Common myeloid progenitor, CD34-positive (primary cell): ENCODE measurements around the gene STT3B.

ENCODE experiments used
- CTCF ChIA-PET: fragments of 350-600 bp; sonication (Branson Sonifier 250); formaldehyde crosslinking; loops from one replicate; lab custom pipeline; 2021; ENCODE audit warnings: antibody characterized with exemption; lab: Charles Lee
- POLR2A ChIA-PET: fragments of 350-600 bp; sonication (Branson Sonifier 250); formaldehyde crosslinking; loops from one replicate; lab custom pipeline; 2021; ENCODE audit warnings: antibody characterized with exemption; lab: Charles Lee
- DNase-seq, 3 donors: peaks; one replicate each; pipeline versions ENCODE4 v3.0.0 to v3.0.0-alpha.2; 2013
- H3K27ac ChIP-seq, 2 experiments: 1 replicate in 1 of 2; 2 replicates in 1 of 2; pipeline ENCODE4 v1.7.0; 2013; ENCODE audit warnings: inconsistent platforms in 2 of 2, low read length in 2 of 2, mild to moderate bottlenecking in 2 of 2, low read depth in 1 of 2, moderate library complexity in 1 of 2; ENCODE audit not compliant: severe bottlenecking in 2 of 2, insufficient read depth in 1 of 2, poor library complexity in 1 of 2
- H3K27me3 ChIP-seq, 5 experiments: replicated peaks in 2 of 5; 1 replicate in 3 of 5; 2 replicates in 2 of 5; pipeline versions ENCODE4 v1.6.1 to v1.7.0; 2013; ENCODE audit warnings: low read length in 4 of 5, mild to moderate bottlenecking in 2 of 5, moderate library complexity in 2 of 5, inconsistent platforms in 1 of 5; ENCODE audit not compliant: insufficient read depth in 5 of 5, control insufficient read depth in 4 of 5
- H3K36me3 ChIP-seq, 4 experiments: 1 replicate in 2 of 4; 2 replicates in 2 of 4; pipeline versions ENCODE4 v1.6.1 to v1.7.0; 2013; ENCODE audit warnings: low read length in 3 of 4, control low read depth in 1 of 4, mild to moderate bottlenecking in 1 of 4; ENCODE audit not compliant: control insufficient read depth in 4 of 4, insufficient read depth in 4 of 4
- H3K4me1 ChIP-seq, 4 experiments: 1 replicate in 3 of 4; 2 replicates in 1 of 4; pipeline versions ENCODE4 v1.6.1 to v1.7.1; 2013; ENCODE audit warnings: low read length in 3 of 4, mild to moderate bottlenecking in 3 of 4, control low read depth in 1 of 4, inconsistent platforms in 1 of 4, moderate library complexity in 1 of 4; ENCODE audit not compliant: control insufficient read depth in 4 of 4, insufficient read depth in 4 of 4; ENCODE audit errors: control extremely low read depth in 1 of 4
- H3K4me3 ChIP-seq, 7 experiments: 1 replicate in 4 of 7; 2 replicates in 3 of 7; pipeline versions ENCODE4 v1.5.1 to v1.7.0; 2013; ENCODE audit warnings: mild to moderate bottlenecking in 7 of 7, low read length in 6 of 7, moderate library complexity in 6 of 7, inconsistent platforms in 2 of 7, low read depth in 2 of 7, control low read depth in 1 of 7; ENCODE audit not compliant: insufficient read depth in 4 of 7, control insufficient read depth in 1 of 7; ENCODE audit errors: extremely low read depth in 1 of 7
- H3K9me3 ChIP-seq, 5 experiments: 1 replicate in 4 of 5; 2 replicates in 1 of 5; pipeline versions ENCODE4 v1.6.1 to v1.7.1; 2013; ENCODE audit warnings: low read length in 4 of 5, mild to moderate bottlenecking in 2 of 5, inconsistent platforms in 1 of 5, low read depth in 1 of 5, moderate library complexity in 1 of 5; ENCODE audit not compliant: control insufficient read depth in 4 of 5, insufficient read depth in 2 of 5; ENCODE audit errors: control extremely low read depth in 1 of 5
- WGBS: methylation state at CpG from one replicate; pipeline ENCODE4 v1.1.5; 2013; ENCODE audit not compliant: insufficient coverage; 5-methylcytosine and 5-hydroxymethylcytosine counted together

Gene STT3B

GRCh38 chr3:31562525-31562924 lies 29.8 kb downstream of the STT3B start:
- Histone ChIP-seq H3K4me3 (no peak overlapping the region), H3K36me3 (peaks cover 0 to 5% (median 0%) of the 10 kb centered on the region in 4 experiments), H3K27me3 (no peaks in the 10 kb centered on the region), H3K27ac (no peak overlapping the region), H3K4me1 (peaks cover 12 to 21% (median 15%) of the 10 kb centered on the region in 4 experiments), H3K9me3 (peaks cover 0 to 18% (median 0%) of the 10 kb centered on the region in 5 experiments)
- CTCF ChIA-PET, result interaction anchor here (0.9 to 1.5 kb wide), 5 partner anchors 12 to 35 kb away, joined by 3 to 5 read pairs (median 3); partner anchors contain the start of gene STT3B
- WGBS, result 92% methylated on average over 4 of the region's 8 CpGs
- DNase-seq, result peak; percentile 26 to 61 (median 44)
- POLR2A ChIA-PET, result interaction anchor here (1.0 kb wide), 1 partner anchor 34 kb away, joined by 3 read pairs; no protein-coding TSS in a partner anchor

DNA sequence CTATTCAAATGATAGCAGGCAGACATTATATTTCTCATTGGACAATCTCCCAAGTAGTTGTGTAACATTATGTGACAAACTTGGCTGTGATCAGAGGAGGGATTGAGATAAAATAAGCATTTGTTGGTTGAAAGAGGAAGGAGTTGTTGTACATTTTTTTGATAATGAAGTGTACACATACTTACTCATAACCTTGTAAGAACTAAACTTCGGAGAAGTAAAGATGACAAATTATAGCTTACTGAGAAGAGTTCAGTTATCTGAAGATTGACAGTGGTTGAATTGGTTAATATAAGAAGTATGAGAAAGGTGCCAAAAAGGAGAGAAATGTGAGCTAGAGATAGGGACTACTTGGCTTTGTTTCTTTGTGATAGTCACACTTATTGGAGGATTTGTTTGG lies 32.6 kb downstream of the STT3B start:
- Histone ChIP-seq H3K9me3 (peaks cover 0 to 4% (median 0%) of the 10 kb centered on the region in 5 experiments), H3K27ac (no peak overlapping the region), H3K27me3 (no peaks in the 10 kb centered on the region), H3K4me3 (no peak overlapping the region), H3K4me1 (peaks cover 12 to 23% (median 16%) of the 10 kb centered on the region in 4 experiments), H3K36me3 (peaks cover 0 to 5% (median 0%) of the 10 kb centered on the region in 4 experiments)
- DNase-seq, result peak in 2 of 3 donors; percentile 39 to 56
- ChIA-PET CTCF (interaction anchor here (0.8 to 2.6 kb wide), 4 partner anchors 11 to 32 kb away, joined by 3 to 8 read pairs (median 5); no protein-coding TSS in a partner anchor), POLR2A (interaction anchor here (0.6 kb wide), 1 partner anchor 49 kb away, joined by 5 read pairs; no protein-coding TSS in a partner anchor)
- WGBS, result no CpG with 5 or more reads among the region's 1 CpG

GRCh38 chr3:31567036-31567435 lies 34.3 kb downstream of the STT3B start:
- no peaks in the 10 kb centered on the region for H3K27me3 ChIP-seq
- WGBS, result 60% methylated on average over 1 of the region's 1 CpG
- POLR2A ChIA-PET, result no interaction called here
- CTCF ChIA-PET, result interaction anchor here (2.4 to 2.6 kb wide), 2 partner anchors 12 to 28 kb away, joined by 7 to 8 read pairs; no protein-coding TSS in a partner anchor
- no peak overlapping the region for H3K4me3 ChIP-seq
- no peak overlapping the region for H3K27ac ChIP-seq
- peaks cover 12 to 21% (median 14%) of the 10 kb centered on the region in 4 experiments for H3K4me1 ChIP-seq
- DNase-seq, result peak in 2 of 3 donors; percentile 38 to 46
- no peaks in the 10 kb centered on the region for H3K9me3 ChIP-seq
- H3K36me3 ChIP-seq, result peaks cover 0 to 2% (median 0%) of the 10 kb centered on the region in 4 experiments

- Histone ChIP-seq H3K27ac (no peak overlapping the region), H3K4me1 (peaks cover 11 to 23% (median 17%) of the 10 kb centered on the region in 4 experiments), H3K4me3 (no peak overlapping the region), H3K27me3 (no peaks in the 10 kb centered on the region), H3K36me3 (no peaks in the 10 kb centered on the region), H3K9me3 (no peaks in the 10 kb centered on the region)
- ChIA-PET POLR2A (interaction anchor here (0.6 kb wide), 2 partner anchors 129 to 916 kb away, joined by 3 to 4 read pairs; no protein-coding TSS in a partner anchor), CTCF (interaction anchor here (1.2 to 2.3 kb wide), 5 partner anchors 11 to 36 kb away, joined by 3 to 8 read pairs (median 6); partner anchors contain the start of gene STT3B)
- DNase-seq, result peak in 1 of 3 donors; percentile 44
- WGBS, result 80% methylated on average over 1 of the region's 1 CpG
These were observed 35.9 kb downstream of the STT3B start for GRCh38 chr3:31568649-31569048.

DNA sequence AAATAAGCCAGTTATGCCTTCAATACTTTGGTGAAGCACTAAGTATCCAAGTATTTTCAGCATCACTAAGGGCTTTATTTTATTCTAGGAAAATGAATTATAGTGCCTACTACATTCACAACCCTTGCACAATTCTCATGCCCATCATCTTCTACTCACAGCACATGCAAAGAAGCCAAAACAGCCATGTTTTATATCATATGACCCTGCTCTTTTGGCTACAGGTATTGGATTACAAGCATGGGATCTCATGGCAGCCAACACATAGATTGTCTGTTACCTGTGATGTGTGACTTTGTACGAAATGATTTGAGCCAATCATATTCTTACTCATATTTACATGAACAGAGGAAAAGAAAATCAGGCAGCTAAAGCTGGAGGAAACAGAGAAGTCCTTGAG lies 38.6 kb downstream of the STT3B start:
- Histone ChIP-seq H3K36me3 (no peaks in the 10 kb centered on the region), H3K27me3 (no peaks in the 10 kb centered on the region), H3K4me1 (peaks cover 11 to 37% (median 23%) of the 10 kb centered on the region in 4 experiments), H3K27ac (no peak overlapping the region), H3K4me3 (no peak overlapping the region), H3K9me3 (no peaks in the 10 kb centered on the region)
- ChIA-PET POLR2A (no interaction called here), CTCF (interaction anchor here (1.2 kb wide), 1 partner anchor 26 kb away, joined by 3 read pairs; no protein-coding TSS in a partner anchor)
- no peak for DNase-seq
- WGBS, result no CpG with 5 or more reads among the region's 1 CpG

GRCh38 chr3:31572236-31573004 lies 39.7 kb downstream of the STT3B start:
- CTCF ChIA-PET, result interaction anchor here (1.2 kb wide), 1 partner anchor 24 kb away, joined by 3 read pairs; no protein-coding TSS in a partner anchor
- DNase-seq, result peak in 1 of 3 donors; percentile 50

More at GRCh38 chr3:31572236-31573004, 39.7 kb downstream of the STT3B start:
- no peak overlapping the region for H3K4me3 ChIP-seq
- H3K9me3 ChIP-seq, result no peaks in the 10 kb centered on the region
- POLR2A ChIA-PET, result no interaction called here
- WGBS, result 100% methylated on average over 4 of the region's 4 CpGs
- H3K36me3 ChIP-seq, result peaks cover 0 to 6% (median under 1%) of the 10 kb centered on the region in 4 experiments
- peaks cover 9 to 37% (median 22%) of the 10 kb centered on the region in 4 experiments for H3K4me1 ChIP-seq
- H3K27ac ChIP-seq, result no peak overlapping the region
- no peaks in the 10 kb centered on the region for H3K27me3 ChIP-seq
